Measurements from ENCODE around the gene ELP4.

Gene ELP4

DNA sequence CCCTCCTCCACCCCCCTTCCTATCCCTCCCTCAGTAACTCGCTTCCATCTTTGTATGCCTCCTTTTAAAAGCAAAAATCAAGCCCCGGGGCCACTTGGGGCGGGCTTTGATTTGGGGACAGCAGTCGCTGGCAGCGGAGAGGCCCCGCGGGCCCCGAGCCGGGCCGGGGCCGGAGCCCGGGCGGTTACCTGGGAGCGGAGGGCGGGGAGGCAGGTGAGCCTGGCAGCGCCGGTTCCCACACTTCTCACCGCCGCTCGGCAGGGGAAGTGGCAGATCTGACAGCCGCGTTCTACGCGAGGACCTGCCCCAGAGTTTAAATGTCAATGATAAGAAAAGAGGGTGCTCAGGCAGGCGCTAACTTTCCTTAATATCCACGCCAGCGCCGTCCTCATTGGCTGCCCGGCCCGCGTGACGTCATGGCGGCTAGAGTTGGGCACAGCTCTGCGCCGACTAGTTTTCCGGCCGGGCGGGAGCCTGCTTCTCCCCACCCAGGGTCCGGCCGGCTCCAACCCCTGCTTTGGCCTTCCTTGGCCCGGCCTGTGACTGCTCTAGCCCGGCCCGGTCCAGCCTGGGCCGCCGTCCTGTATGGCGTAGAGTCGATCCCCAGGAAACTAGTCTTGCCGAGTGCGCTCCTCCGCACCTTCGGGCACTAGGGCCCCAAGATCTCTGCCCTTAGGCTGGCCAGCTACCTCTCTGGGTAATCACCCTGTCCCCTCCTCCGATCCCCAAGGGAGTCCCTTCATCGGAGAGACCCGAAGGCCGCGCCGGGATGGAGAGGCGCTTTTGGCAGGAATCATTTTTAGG lies 308.3 kb downstream of the ELP4 start:
- H3K4me3 ChIP-seq (ENCODE audit: low read depth, low read length), result peak overlapping the region; percentile 45
- no peaks in the 10 kb centered on the region for H3K4me1 ChIP-seq (ENCODE audit: control insufficient read depth, insufficient read depth, low read length)
- POLR2A ChIA-PET, result interaction anchor here (1.0 to 1.1 kb wide), 3 partner anchors 53 to 64 kb away, joined by 3 to 8 read pairs (median 3); no protein-coding TSS in a partner anchor
- CTCF ChIA-PET, result interaction anchor here (1.2 kb wide), 1 partner anchor 52 kb away, joined by 4 read pairs; no protein-coding TSS in a partner anchor
- H3K27ac ChIP-seq (ENCODE audit: extremely low read depth, low read depth, low read length), result no peak overlapping the region
- TF ChIP-seq KLF7 (tag by site-specific recombination; IDR thresholded peaks at IDR 0.05; ENCODE audit: borderline replicate concordance) (no peak), ZNF10 (tag by site-specific recombination; IDR thresholded peaks at IDR 0.05) (no peak), ZNF544 (tag by site-specific recombination; IDR thresholded peaks at IDR 0.05) (no peak), ZNF433 (tag by site-specific recombination; IDR thresholded peaks at IDR 0.05; ENCODE audit: low read depth) (no peak), GLIS2 (tag by site-specific recombination; IDR thresholded peaks at IDR 0.05) (no peak), ZNF223 (tag by site-specific recombination; IDR thresholded peaks at IDR 0.05) (no peak), MEIS1 (CRISPR knock-in tag; IDR thresholded peaks at IDR 0.05; ENCODE audit: borderline replicate concordance) (no peak), ZNF768 (tag by site-specific recombination; IDR thresholded peaks at IDR 0.05) (no peak), MZF1 (tag by site-specific recombination; IDR thresholded peaks at IDR 0.05; ENCODE audit: borderline replicate concordance) (no peak), GLIS1 (tag by site-specific recombination; IDR thresholded peaks at IDR 0.05) (no peak)
- TF ChIP-seq, protein P1, sequence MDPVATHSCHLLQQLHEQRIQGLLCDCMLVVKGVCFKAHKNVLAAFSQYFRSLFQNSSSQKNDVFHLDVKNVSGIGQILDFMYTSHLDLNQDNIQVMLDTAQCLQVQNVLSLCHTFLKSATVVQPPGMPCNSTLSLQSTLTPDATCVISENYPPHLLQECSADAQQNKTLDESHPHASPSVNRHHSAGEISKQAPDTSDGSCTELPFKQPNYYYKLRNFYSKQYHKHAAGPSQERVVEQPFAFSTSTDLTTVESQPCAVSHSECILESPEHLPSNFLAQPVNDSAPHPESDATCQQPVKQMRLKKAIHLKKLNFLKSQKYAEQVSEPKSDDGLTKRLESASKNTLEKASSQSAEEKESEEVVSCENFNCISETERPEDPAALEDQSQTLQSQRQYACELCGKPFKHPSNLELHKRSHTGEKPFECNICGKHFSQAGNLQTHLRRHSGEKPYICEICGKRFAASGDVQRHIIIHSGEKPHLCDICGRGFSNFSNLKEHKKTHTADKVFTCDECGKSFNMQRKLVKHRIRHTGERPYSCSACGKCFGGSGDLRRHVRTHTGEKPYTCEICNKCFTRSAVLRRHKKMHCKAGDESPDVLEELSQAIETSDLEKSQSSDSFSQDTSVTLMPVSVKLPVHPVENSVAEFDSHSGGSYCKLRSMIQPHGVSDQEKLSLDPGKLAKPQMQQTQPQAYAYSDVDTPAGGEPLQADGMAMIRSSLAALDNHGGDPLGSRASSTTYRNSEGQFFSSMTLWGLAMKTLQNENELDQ (tag by site-specific recombination; IDR thresholded peaks at IDR 0.05; ENCODE audit: low read depth), result no peak
- TF ChIP-seq, protein P2, sequence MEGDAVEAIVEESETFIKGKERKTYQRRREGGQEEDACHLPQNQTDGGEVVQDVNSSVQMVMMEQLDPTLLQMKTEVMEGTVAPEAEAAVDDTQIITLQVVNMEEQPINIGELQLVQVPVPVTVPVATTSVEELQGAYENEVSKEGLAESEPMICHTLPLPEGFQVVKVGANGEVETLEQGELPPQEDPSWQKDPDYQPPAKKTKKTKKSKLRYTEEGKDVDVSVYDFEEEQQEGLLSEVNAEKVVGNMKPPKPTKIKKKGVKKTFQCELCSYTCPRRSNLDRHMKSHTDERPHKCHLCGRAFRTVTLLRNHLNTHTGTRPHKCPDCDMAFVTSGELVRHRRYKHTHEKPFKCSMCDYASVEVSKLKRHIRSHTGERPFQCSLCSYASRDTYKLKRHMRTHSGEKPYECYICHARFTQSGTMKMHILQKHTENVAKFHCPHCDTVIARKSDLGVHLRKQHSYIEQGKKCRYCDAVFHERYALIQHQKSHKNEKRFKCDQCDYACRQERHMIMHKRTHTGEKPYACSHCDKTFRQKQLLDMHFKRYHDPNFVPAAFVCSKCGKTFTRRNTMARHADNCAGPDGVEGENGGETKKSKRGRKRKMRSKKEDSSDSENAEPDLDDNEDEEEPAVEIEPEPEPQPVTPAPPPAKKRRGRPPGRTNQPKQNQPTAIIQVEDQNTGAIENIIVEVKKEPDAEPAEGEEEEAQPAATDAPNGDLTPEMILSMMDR (tag by site-specific recombination; IDR thresholded peaks at IDR 0.05), result no peak
- TF ChIP-seq, protein P3, sequence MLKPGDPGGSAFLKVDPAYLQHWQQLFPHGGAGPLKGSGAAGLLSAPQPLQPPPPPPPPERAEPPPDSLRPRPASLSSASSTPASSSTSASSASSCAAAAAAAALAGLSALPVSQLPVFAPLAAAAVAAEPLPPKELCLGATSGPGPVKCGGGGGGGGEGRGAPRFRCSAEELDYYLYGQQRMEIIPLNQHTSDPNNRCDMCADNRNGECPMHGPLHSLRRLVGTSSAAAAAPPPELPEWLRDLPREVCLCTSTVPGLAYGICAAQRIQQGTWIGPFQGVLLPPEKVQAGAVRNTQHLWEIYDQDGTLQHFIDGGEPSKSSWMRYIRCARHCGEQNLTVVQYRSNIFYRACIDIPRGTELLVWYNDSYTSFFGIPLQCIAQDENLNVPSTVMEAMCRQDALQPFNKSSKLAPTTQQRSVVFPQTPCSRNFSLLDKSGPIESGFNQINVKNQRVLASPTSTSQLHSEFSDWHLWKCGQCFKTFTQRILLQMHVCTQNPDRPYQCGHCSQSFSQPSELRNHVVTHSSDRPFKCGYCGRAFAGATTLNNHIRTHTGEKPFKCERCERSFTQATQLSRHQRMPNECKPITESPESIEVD (tag by site-specific recombination; IDR thresholded peaks at IDR 0.05), result no peak
- TF ChIP-seq, protein P4, sequence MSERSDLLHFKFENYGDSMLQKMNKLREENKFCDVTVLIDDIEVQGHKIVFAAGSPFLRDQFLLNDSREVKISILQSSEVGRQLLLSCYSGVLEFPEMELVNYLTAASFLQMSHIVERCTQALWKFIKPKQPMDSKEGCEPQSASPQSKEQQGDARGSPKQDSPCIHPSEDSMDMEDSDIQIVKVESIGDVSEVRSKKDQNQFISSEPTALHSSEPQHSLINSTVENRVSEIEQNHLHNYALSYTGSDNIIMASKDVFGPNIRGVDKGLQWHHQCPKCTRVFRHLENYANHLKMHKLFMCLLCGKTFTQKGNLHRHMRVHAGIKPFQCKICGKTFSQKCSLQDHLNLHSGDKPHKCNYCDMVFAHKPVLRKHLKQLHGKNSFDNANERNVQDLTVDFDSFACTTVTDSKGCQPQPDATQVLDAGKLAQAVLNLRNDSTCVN (tag by site-specific recombination; optimal IDR thresholded peaks at IDR 0.05), result no peak
- TF ChIP-seq, protein P5, sequence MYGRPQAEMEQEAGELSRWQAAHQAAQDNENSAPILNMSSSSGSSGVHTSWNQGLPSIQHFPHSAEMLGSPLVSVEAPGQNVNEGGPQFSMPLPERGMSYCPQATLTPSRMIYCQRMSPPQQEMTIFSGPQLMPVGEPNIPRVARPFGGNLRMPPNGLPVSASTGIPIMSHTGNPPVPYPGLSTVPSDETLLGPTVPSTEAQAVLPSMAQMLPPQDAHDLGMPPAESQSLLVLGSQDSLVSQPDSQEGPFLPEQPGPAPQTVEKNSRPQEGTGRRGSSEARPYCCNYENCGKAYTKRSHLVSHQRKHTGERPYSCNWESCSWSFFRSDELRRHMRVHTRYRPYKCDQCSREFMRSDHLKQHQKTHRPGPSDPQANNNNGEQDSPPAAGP (tag by site-specific recombination; IDR thresholded peaks at IDR 0.05), result no peak
- H3K9me3 ChIP-seq (ENCODE audit: control insufficient read depth, insufficient read depth, low read depth, low read length), result no peaks in the 10 kb centered on the region
- no peaks in the 10 kb centered on the region for H3K36me3 ChIP-seq (ENCODE audit: control insufficient read depth in 2 of 2, insufficient read depth in 1 of 2, low read length in 2 of 2)

DNA sequence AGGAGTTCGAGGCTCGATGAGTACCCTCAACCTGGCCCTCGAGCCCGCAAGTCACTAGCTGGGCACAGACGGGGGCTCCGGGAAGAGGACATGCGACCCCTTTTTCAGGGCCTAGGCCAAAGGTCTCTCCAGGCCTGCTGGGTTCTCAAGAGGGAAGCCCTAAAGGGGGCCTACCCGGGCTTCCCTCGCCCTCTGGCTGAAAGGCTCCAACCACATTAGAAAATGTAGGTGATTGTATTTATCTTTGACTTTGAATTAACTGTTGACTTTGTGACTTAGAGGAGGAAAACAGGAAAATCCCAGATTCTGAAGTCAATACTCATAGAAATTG lies 308.8 kb downstream of the ELP4 start:
- no peaks in the 10 kb centered on the region for H3K9me3 ChIP-seq (ENCODE audit: control insufficient read depth, insufficient read depth, low read depth, low read length)
- H3K27ac ChIP-seq (ENCODE audit: extremely low read depth, low read depth, low read length), result no peak overlapping the region
- no peaks in the 10 kb centered on the region for H3K4me1 ChIP-seq (ENCODE audit: control insufficient read depth, insufficient read depth, low read length)
- ChIA-PET CTCF (interaction anchor here (0.7 kb wide), 1 partner anchor 445 kb away, joined by 5 read pairs; no protein-coding TSS in a partner anchor), POLR2A (no interaction called here)
- no peak overlapping the region for H3K4me3 ChIP-seq (ENCODE audit: low read depth, low read length)
- no peaks in the 10 kb centered on the region for H3K36me3 ChIP-seq (ENCODE audit: control insufficient read depth in 2 of 2, insufficient read depth in 1 of 2, low read length in 2 of 2)
- TF ChIP-seq ZNF202 (tag by site-specific recombination; IDR thresholded peaks at IDR 0.05; ENCODE audit: borderline replicate concordance) (no peak), ZNF138 (tag by site-specific recombination; IDR thresholded peaks at IDR 0.05; ENCODE audit: borderline replicate concordance) (no peak), SCRT1 (tag by site-specific recombination; IDR thresholded peaks at IDR 0.05; ENCODE audit: borderline replicate concordance) (no peak), ZEB2 (tag by site-specific recombination; IDR thresholded peaks at IDR 0.05) (no peak), ZNF514 (tag by site-specific recombination; IDR thresholded peaks at IDR 0.05) (no peak), ZNF830 (tag by site-specific recombination; IDR thresholded peaks at IDR 0.05; ENCODE audit: low read depth) (no peak), ZNF132 (tag by site-specific recombination; IDR thresholded peaks at IDR 0.05; ENCODE audit: borderline replicate concordance) (no peak), ZNF133 (tag by site-specific recombination; IDR thresholded peaks at IDR 0.05) (no peak), ZNF654 (tag by site-specific recombination; IDR thresholded peaks at IDR 0.05; ENCODE audit: low read depth) (no peak)
- TF ChIP-seq, protein P2 (tag by site-specific recombination; IDR thresholded peaks at IDR 0.05), result no peak

All from HEK293 (cell line).